DMS53 (cell line): Measurements from ENCODE around the gene ADAMTS14.
"Not testable (repeated sequence)": the region's sequence is repeated elsewhere in the genome, so short reads cannot be mapped to it uniquely, and the experiment has no call there.

ENCODE experiments used
- DNase-seq: peaks from one replicate; lab custom pipeline; 2025; lab: John Stamatoyannopoulos, UW

The ADAMTS14 gene, protein sequence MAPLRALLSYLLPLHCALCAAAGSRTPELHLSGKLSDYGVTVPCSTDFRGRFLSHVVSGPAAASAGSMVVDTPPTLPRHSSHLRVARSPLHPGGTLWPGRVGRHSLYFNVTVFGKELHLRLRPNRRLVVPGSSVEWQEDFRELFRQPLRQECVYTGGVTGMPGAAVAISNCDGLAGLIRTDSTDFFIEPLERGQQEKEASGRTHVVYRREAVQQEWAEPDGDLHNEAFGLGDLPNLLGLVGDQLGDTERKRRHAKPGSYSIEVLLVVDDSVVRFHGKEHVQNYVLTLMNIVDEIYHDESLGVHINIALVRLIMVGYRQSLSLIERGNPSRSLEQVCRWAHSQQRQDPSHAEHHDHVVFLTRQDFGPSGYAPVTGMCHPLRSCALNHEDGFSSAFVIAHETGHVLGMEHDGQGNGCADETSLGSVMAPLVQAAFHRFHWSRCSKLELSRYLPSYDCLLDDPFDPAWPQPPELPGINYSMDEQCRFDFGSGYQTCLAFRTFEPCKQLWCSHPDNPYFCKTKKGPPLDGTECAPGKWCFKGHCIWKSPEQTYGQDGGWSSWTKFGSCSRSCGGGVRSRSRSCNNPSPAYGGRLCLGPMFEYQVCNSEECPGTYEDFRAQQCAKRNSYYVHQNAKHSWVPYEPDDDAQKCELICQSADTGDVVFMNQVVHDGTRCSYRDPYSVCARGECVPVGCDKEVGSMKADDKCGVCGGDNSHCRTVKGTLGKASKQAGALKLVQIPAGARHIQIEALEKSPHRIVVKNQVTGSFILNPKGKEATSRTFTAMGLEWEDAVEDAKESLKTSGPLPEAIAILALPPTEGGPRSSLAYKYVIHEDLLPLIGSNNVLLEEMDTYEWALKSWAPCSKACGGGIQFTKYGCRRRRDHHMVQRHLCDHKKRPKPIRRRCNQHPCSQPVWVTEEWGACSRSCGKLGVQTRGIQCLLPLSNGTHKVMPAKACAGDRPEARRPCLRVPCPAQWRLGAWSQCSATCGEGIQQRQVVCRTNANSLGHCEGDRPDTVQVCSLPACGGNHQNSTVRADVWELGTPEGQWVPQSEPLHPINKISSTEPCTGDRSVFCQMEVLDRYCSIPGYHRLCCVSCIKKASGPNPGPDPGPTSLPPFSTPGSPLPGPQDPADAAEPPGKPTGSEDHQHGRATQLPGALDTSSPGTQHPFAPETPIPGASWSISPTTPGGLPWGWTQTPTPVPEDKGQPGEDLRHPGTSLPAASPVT

DNA sequence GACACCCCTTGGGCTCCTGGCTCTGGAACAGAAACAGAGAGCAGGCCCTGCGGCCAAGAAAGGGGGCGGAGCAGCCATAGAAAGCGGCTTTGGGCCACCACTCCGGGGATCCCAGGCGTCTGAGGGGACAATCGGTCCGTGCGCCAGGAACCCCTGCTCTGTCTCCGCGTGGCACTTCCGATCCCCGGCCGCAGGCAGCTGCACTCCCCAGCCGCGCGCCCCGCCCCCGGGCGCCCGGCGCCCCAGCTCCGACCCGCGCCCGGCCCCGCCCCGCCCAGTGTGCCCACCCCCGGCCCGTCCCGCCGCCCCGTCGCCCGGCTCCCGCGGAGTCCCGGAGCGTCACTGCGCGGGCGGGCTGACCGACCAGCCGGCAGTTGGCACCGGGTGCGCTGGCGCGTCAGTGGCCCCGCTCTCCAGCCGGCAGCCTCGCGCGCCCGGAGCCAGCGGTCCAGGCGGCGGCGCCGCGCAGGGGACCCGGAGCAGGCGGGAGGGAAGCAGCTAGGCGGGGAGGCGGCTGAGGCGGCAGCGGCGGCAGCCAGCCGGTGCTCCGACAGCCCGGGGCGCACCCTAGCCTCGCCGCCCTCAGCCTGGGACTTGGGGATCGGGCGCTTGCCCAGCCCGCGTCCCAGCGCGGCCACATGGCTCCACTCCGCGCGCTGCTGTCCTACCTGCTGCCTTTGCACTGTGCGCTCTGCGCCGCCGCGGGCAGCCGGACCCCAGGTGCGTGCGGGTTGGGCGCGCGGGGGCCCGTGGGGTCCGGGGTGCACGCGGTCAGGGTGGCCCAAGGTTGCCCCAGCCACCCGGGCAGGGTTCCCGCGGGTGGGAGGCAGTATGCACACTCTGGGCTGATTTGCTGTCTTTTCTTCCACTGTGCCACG lies at the start of gene ADAMTS14:
ADAMTS14 (plus strand) TSS at position 342 of the 878 bp plus-strand sequence; CDS start at position 639, 297 bp downstream.
- peak; percentile 75 for DNase-seq

DNA sequence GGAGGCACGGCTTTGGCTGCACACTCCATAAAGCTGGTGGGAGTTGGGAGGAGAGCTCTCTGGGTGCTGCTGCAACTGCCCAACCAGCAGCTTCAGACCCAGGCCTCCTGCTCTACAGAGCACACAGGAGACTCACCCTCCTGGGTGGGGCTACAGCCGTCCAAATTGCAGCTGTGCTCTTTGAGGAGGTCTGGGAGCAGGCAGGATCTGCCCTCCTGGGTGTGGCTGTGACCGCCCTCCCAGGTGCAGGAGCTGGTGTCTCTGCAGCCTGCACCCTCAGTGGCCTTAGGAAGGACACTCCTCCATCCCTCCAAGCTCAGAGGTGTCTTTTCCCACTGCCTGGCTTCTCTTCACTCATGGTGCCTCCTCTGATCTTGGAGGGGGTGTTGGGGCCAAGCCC lies 49.8 kb upstream of the ADAMTS14 start:
- DNase-seq = no peak

DNA sequence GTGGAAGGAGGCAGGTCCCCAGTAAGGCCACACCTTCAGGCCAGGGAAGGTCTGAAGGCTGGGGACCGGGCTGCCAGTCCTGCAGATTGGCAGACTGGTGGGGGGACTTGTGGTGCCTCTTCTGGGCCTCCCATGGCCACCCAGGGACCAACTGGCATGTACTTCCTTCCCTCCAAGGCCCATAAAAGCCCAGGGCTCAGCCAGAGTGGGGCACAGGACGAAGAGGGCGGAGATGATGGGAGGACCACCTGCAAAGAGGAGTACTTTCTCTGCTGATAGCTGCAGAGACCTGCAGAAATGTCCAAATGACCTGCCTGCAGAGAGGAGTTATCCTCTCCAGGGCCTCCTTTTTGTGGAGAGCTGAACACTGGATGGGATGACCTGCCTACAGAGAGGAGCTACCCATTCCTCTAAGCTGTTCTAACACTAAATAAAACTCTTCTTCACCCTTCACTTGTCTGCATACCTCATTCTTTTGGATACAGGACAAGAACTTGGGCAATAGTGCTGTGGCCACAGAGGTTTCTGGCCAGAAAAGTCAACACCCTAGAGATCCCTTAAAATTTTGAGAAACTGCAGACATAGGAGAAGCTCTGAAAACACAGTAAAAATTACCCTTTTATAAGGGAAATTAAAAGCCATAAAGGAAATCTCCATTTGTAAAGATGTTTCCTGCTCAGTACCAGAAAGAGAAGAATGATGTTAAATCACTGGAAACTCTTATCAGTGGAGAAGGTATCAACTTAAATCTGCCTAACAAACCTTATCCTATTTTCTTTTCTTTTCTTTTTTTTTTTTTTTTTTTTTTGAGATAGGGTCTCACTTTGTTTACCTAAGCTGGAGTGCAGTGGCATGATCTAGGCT lies 49.1 kb upstream of the ADAMTS14 start:
- DNase-seq = no peak

DNA sequence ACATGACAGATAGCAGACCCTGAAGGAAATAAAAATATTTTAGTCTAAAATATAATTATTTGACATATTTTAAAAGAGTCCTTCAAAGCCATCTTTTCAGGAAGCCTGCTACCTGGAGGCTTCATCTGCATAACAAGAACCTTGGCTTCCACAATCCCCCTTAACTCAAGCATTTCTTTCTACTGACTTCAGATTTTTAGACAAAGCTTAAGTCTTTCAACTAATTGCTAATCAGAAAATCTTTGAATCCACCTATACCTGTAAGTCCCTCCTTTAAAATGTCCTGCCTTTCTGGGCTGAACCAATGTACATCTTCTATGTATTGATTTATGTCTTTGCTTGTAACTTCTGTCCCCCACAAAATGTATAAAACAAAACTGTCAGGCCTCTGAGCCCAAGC lies 46.2 kb upstream of the ADAMTS14 start:
- no peak for DNase-seq

- DNase-seq = no peak
Measured at GRCh38 chr10:70629338-70629737, 43.0 kb upstream of the ADAMTS14 start.

GRCh38 chr10:70631735-70632134 lies 40.6 kb upstream of the ADAMTS14 start:
- DNase-seq = not testable (repeated sequence)

GRCh38 chr10:70634011-70634410 lies 38.3 kb upstream of the ADAMTS14 start:
- DNase-seq = no peak

GRCh38 chr10:70634515-70634914 lies 37.8 kb upstream of the ADAMTS14 start:
- not testable (repeated sequence) for DNase-seq

DNA sequence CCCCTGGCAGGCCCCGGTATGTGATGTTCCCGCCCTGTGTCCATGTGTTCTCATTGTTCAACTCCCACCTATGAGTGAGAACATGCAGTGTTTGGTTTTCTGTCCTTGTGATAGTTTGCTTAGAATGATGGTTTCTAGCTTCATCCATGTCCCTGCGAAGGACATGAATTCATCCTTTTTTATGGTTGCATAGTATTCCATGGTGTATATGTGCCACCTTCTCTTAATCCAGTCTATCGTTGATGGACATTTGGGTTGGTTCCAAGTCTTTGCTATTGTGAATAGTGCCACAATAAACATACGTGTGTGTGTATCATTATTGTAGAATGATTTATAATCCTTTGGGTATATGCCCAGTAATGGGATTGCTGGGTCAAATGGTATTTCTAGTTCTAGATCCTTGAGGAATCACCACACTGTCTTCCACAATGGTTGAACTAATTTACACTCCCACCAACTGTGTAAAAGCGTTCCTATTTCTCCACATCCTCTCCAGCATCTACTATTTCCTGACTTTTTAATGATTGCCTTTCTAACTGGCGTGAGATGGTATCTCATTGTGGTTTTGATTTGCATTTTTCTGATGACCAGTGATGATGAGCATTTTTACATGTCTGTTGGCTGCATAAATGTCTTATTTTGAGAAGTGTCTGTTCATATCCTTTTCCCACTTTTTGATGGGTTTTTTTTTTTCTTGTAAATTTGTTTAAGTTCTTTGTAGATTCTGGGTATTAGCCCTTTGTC lies 32.5 kb upstream of the ADAMTS14 start:
- DNase-seq = not testable (repeated sequence)

DNA sequence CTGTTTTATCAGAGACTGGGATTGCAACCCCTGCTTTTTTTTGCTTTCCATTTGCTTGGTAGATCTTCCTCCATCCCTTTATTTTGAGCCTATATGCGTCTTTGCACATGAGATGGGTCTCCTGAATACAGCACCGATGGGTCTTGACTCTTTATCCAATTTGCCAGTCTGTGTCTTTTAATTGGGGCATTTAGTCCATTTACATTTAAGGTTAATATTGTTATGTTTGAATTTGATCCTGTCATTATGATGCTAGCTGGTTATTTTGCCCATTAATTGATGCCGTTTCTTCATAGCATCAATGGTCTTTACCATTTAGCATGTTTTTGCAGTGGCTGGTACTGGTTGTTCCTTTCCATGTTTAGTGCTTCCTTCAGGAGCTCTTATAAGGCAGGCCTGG lies 29.0 kb upstream of the ADAMTS14 start:
- DNase-seq = not testable (repeated sequence)

- DNase-seq = not testable (repeated sequence)
Measured at GRCh38 chr10:70644959-70645358, 27.3 kb upstream of the ADAMTS14 start.

GRCh38 chr10:70647086-70647485 lies 25.2 kb upstream of the ADAMTS14 start:
- no peak for DNase-seq

- peak; percentile 70 for DNase-seq
Measured at GRCh38 chr10:70648427-70648826, 23.9 kb upstream of the ADAMTS14 start.

- DNase-seq = peak; percentile 74
Measured at GRCh38 chr10:70649526-70649925, 22.8 kb upstream of the ADAMTS14 start.

- no peak for DNase-seq
Measured at GRCh38 chr10:70650104-70650503, 22.2 kb upstream of the ADAMTS14 start.

DNA sequence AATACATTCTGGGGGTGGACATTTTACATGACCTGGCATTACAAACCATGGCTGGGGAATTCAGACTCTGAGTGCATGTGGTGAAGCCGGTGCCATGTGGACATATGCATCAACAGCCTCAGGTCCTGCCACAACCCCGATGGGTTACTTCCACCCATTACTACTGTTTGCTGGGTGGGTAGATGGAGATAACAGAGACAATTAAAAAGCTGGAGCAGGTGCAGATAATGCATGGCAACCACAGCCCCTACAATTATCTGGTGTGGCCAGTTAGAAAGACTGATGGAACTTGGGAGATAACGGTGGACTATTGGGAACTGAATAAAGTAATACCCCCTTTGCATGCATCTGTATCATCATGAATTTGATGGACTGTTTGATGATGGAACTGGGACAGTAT lies 21.6 kb upstream of the ADAMTS14 start:
- no peak for DNase-seq

GRCh38 chr10:70651661-70652060 lies 20.6 kb upstream of the ADAMTS14 start:
- peak; percentile 71 for DNase-seq

DNA sequence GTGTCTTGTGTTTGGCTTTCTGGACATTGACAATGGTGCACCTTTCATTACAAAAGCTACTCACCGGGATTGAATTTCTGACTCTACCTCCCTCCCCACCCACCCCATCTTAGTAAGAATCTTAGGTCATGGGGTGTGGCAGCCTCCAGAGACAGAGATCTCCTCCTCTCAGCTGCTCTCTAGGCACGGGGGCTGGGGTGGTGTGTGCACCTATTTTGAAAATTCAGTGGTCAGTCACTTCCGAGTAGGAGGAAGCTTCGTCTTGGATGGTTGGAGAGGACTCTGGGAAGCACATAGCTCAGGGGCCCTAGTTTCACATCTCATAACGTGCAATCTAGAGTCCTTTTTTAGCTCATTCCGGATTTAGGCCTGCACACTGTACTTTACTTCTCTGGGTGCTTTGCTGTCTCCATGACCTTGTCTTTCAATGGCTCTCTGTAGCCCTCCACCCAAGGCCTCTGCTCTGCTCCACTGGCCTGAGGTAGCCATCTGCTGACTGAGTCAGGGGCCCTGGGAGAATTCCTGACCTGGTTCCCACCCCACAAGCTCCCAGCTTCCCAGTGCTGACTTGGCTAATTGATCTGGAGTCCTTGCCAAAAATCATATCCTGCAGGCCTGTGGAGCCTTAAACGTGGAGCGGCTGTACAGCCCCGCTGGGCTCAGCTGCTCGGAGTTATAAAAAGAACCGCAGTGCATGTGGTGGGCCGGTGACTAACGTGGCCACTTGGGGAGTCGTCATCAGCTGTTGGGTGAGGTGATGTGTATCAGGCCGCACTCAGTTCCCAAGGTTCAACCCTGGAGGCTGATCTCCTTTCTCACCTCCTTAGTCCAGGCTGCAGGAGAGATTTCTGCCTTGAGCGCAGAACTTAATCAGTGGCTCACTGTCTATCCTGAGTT lies 19.3 kb upstream of the ADAMTS14 start:
- no peak for DNase-seq
